Coronary artery (tissue), 2 donors: ENCODE measurements around the gene NFKBIL1.

ENCODE experiments used
- DNase-seq: peaks from one replicate; pipeline ENCODE4 v3.0.0-alpha.2; 2017; ENCODE audit warnings: low spot score
- H3K27ac ChIP-seq, 2 donors: fragments of 200-600 bp; sonication (generic); one replicate each; pipeline ENCODE4 v1.5.1; 2016 to 2019
- H3K4me3 ChIP-seq: fragments of 200-600 bp; sonication (generic); 2 replicates; pipeline ENCODE4 v1.5.1; 2016; ENCODE audit warnings: mild to moderate bottlenecking, moderate library complexity
- TF ChIP-seq, protein P1 (sequence below): fragments of 200-600 bp; sonication (generic); IDR thresholded peaks from one replicate; pipeline ENCODE4 v1.5.1; 2019; ENCODE audit warnings: antibody characterized with exemption

The NFKBIL1 gene

DNA sequence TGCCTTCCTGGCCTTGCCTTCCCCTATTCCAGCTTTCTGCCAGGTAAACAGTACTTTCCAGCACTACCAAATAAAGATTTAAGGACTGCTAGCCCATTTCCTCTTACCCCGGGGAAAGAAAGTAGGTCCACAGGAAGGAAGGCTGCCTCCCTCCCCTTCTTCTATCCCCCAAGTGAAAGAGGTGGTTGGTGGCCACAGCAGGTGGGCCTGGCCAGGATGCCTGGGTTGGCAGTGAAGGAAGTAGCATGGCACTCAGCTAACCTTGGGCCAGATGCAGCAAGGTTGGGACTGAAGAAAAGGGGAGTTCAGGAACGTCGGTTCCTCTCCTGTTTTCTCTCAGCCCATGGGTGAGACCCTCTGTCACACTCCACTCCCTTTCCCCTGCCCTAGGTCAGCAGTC lies 8.9 kb downstream of the NFKBIL1 start:
- TF ChIP-seq, protein P1, sequence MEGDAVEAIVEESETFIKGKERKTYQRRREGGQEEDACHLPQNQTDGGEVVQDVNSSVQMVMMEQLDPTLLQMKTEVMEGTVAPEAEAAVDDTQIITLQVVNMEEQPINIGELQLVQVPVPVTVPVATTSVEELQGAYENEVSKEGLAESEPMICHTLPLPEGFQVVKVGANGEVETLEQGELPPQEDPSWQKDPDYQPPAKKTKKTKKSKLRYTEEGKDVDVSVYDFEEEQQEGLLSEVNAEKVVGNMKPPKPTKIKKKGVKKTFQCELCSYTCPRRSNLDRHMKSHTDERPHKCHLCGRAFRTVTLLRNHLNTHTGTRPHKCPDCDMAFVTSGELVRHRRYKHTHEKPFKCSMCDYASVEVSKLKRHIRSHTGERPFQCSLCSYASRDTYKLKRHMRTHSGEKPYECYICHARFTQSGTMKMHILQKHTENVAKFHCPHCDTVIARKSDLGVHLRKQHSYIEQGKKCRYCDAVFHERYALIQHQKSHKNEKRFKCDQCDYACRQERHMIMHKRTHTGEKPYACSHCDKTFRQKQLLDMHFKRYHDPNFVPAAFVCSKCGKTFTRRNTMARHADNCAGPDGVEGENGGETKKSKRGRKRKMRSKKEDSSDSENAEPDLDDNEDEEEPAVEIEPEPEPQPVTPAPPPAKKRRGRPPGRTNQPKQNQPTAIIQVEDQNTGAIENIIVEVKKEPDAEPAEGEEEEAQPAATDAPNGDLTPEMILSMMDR, result no peak
- Histone ChIP-seq H3K27ac (no peak overlapping the region), H3K4me3 (no peak overlapping the region)
- no peak for DNase-seq

DNA sequence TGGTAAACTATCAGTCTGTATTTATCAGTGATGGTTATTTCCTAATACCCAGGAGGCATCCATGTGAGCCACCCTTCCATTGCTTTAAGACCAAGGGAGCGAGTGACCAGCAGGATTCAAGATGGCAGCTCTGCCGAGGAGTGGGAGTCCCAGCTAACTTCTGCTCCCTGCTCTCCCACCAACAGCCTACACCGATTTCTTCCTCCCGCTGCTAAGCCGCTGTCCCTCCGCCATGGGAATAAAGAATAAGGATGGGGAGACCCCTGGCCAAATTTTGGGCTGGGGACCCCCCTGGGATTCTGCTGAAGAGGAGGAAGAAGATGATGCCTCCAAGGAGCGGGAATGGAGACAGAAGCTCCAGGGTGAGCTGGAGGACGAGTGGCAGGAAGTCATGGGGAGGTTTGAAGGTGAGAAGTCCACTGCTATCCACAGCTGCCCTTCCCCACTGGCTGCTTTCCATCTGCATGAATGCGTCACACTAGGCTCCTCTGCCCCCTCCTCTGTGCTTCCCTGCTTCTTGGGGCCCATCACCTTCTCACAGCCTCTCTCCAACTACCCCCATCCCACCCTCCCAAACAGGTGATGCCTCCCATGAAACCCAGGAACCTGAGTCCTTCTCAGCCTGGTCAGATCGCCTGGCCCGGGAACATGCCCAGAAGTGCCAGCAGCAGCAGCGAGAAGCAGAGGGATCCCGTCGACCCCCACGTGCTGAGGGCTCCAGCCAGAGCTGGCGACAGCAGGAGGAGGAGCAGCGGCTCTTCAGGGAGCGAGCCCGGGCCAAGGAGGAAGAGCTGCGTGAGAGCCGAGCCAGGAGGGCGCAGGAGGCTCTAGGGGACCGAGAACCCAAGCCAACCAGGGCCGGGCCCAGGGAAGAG lies 10.3 kb downstream of the NFKBIL1 start:
- H3K27ac ChIP-seq, result peak overlapping the region in 1 of 2 donors; percentile 70
- no peak for DNase-seq
- no peak overlapping the region for H3K4me3 ChIP-seq
- TF ChIP-seq, protein P1, result no peak

DNA sequence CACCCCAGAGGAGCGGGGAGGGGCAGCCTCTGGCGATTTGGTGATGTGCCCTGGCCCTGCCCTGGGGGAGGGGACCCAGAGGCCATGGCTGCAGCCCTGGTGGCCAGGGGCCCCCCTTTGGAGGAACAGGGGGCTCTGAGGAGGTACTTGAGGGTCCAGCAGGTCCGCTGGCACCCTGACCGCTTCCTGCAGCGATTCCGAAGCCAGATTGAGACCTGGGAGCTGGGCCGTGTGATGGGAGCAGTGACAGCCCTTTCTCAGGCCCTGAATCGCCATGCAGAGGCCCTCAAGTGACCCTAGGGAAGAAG lies 10.9 kb downstream of the NFKBIL1 start:
- Histone ChIP-seq H3K4me3 (no peak overlapping the region), H3K27ac (peak overlapping the region in 1 of 2 donors; percentile 70)
- DNase-seq, result no peak
- TF ChIP-seq, protein P1, result no peak

DNA sequence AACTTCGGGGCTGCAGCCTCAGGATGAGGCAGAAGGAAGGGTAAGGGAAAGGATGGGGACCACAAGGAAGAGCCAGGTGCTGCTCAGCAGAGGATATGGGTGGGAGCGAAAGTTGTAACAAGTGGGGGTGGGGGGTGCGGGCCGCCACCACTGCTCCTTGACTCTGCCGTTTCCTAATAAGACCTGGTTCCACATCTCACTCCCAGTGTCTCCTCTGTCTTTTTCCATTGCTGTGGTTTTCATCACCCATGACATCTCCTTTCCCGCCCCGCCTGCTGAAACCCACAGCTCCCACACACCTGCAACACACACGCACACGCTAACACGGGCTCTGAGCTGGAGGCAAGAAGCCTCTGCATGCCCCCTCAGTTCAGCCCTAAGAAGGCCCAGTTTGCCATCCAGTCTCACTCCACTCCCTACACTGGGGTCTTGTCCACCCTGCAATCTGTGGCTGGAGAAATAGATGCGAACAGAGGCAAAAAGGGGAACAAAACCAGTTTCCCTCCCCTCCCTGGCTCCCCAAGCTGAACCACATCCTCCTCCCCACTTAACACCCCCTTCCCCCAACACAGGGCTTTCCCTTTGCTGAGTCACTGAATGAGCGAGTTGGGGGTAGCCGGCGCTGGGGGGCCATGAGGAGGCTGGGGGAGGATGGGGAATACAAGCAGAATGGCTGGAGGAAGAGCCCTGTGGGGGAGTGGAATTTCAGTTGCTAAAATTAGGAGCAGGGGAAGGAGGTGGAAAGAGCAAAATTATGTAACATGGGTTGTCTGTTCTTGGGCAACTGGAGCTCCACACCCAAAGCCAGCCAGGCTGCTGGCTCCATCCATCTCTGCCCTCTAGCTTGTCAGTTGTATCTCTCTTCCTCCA lies 11.5 kb downstream of the NFKBIL1 start:
- H3K4me3 ChIP-seq, result no peak overlapping the region
- TF ChIP-seq, protein P1, result no peak
- H3K27ac ChIP-seq, result peak overlapping the region in 1 of 2 donors; percentile 70

DNA sequence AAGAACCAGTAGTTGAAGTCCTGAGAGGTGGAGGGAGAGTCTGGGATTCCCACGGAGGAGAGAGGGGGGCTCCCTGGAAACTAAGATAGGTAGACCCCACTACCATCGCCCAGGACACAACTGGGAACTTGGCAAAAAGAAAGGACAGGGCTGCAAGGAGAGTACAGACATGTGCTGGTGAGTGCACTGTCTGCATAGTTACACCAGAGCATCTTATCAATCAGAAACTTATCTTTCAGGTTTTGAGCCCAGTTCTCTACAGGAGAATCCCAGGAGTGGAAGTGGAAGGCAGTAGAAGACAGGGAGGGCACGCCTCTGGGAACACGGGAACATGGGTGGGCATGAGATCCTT lies 12.2 kb downstream of the NFKBIL1 start:
- H3K4me3 ChIP-seq, result no peak overlapping the region
- TF ChIP-seq, protein P1, result no peak
- no peak for DNase-seq
- peak overlapping the region in 1 of 2 donors; percentile 70 for H3K27ac ChIP-seq

More for the DNA sequence above, 11.5 kb downstream of the NFKBIL1 start:
- no peak for DNase-seq

DNA sequence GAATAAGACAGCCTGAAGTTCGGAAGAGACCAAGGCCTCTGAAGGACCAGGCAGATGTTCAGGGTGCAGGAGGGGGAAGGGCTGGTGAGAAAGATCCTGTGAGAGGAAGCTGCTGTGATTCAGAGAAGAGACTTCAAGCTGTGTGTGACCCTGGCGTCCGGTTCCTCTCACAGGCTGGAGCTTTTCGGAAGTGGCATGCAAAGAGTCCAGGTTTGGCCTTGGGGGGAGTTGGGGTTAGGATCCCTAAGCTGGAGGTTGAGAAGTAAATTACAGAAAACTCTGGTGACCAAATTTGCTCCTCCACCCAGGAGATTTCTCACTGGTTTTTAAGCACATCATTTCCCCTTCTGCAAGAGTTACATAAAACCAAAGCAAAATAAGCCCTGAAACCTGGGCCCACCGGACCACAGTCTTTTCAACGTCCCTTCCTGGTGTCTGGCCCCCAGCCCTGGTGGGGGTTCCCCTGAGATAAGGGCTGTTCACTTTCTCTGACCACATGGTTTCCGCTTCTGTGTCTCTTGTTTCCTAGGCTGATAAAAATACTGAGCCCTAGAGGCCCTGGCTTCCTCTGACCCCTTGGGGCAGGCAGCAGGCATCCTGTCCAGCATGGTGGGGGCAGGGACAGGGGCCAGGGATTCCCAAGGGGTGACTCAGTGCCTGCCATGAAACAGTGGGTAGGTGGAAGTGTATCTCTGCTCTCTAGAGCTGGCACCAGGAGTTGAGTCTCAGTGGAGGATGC lies 12.7 kb downstream of the NFKBIL1 start:
- Histone ChIP-seq H3K27ac (peak overlapping the region in 1 of 2 donors; percentile 70), H3K4me3 (no peak overlapping the region)
- TF ChIP-seq, protein P1, result no peak
- DNase-seq, result no peak
